ENCODE data around the gene LRRC41. TPM values are rescaled to one million over a fixed set of nuclear protein-coding genes. Genes with fewer than 3 reads are reported as not detected.

The LRRC41 gene
- total RNA-seq, 2 donors from 2014 or later, result 49.3 to 55.8 TPM

GRCh38 chr1:46281021-46281420 lies 22.4 kb downstream of the LRRC41 start:
- no peaks in the 10 kb centered on the region for H3K4me1 ChIP-seq
- no peak for TF ChIP-seq CTCF (IDR thresholded peaks at IDR 0.05)
- H3K9ac ChIP-seq (ENCODE audit: low read depth in 2 of 2, low read length in 2 of 2), result no peak overlapping the region
- no peaks in the 10 kb centered on the region for H3K9me3 ChIP-seq
- no peak for DNase-seq
- no peak overlapping the region for H3K4me3 ChIP-seq
- H3K27me3 ChIP-seq, result no peaks in the 10 kb centered on the region
- H3K27ac ChIP-seq, result no peak overlapping the region
- intact Hi-C loops (cut with DNase I), result no loop called here
- H3K36me3 ChIP-seq, result peaks cover 17% of the 10 kb centered on the region

- H3K27ac ChIP-seq, result no peak overlapping the region
- no peak for DNase-seq
- H3K9me3 ChIP-seq, result no peaks in the 10 kb centered on the region
- no peak overlapping the region for H3K9ac ChIP-seq (ENCODE audit: low read depth in 2 of 2, low read length in 2 of 2)
- TF ChIP-seq CTCF (IDR thresholded peaks at IDR 0.05), result no peak
- H3K27me3 ChIP-seq, result no peaks in the 10 kb centered on the region
- intact Hi-C loops (cut with DNase I), result no loop called here
- peaks cover 17% of the 10 kb centered on the region for H3K36me3 ChIP-seq
- no peak overlapping the region for H3K4me3 ChIP-seq
- no peaks in the 10 kb centered on the region for H3K4me1 ChIP-seq
Observed at GRCh38 chr1:46280092-46280491, 23.3 kb downstream of the LRRC41 start.

DNA sequence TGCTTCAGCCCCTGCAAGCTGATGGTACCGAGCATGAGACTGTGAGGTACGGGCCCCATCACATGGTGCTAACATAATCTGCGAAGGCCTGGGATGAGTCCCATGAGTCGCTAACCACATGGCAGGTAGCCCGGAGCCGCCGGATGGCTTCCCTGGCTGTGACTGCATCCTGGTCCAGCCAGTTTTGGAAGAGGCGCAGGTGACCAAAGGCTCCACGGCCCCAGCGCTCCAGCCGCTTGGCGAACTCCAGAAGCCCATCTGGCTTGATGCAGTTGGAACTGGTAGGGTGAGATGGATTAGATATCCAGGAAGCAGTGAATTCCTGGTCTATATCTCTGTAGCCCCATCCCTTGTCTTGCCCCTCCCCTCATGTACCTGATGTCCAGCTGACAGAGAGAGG lies 24.6 kb downstream of the LRRC41 start:
- Histone ChIP-seq H3K9me3 (no peaks in the 10 kb centered on the region), H3K27ac (no peak overlapping the region), H3K36me3 (peaks cover 17% of the 10 kb centered on the region), H3K27me3 (no peaks in the 10 kb centered on the region), H3K4me1 (no peaks in the 10 kb centered on the region), H3K4me3 (no peak overlapping the region), H3K9ac (ENCODE audit: low read depth in 2 of 2, low read length in 2 of 2) (no peak overlapping the region)
- intact Hi-C loops (cut with DNase I), result no loop called here
- no peak for TF ChIP-seq CTCF (IDR thresholded peaks at IDR 0.05)
- no peak for DNase-seq

DNA sequence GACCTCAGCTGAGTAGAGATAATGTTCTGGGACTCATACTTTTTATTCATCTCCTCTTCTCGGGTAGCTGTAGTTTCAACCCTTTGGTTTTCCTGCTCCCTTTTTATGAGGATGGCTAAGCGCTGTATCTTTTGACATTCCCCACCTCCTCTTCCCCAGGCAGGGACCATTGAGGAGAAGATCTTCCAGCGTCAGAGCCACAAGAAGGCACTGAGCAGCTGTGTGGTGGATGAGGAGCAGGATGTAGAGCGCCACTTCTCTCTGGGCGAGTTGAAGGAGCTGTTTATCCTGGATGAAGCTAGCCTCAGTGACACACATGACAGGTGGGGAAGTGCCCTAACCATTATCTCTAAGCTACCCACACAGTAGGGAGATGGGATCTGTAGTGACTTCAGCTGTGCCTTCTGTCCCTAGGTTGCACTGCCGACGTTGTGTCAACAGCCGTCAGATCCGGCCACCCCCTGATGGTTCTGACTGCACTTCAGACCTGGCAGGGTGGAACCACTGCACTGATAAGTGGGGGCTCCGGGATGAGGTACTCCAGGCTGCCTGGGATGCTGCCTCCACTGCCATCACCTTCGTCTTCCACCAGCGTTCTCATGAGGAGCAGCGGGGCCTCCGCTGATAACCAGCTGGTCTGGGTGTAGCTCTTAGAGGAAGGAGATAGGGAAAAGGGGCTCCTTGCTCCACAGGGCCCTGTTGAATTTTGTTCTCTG lies 25.6 kb downstream of the LRRC41 start:
- H3K36me3 ChIP-seq, result peaks cover 17% of the 10 kb centered on the region
- H3K9me3 ChIP-seq, result no peaks in the 10 kb centered on the region
- H3K27ac ChIP-seq, result no peak overlapping the region
- DNase-seq, result no peak
- intact Hi-C loops (cut with DNase I), result no loop called here
- no peak for TF ChIP-seq CTCF (IDR thresholded peaks at IDR 0.05)
- H3K9ac ChIP-seq (ENCODE audit: low read depth in 2 of 2, low read length in 2 of 2), result no peak overlapping the region
- H3K4me3 ChIP-seq, result no peak overlapping the region
- no peaks in the 10 kb centered on the region for H3K27me3 ChIP-seq
- H3K4me1 ChIP-seq, result no peaks in the 10 kb centered on the region

GRCh38 chr1:46275030-46275337 lies 28.4 kb downstream of the LRRC41 start:
- Histone ChIP-seq H3K9ac (ENCODE audit: low read depth in 2 of 2, low read length in 2 of 2) (no peak overlapping the region), H3K27ac (no peak overlapping the region), H3K4me3 (no peak overlapping the region), H3K36me3 (peaks cover 2% of the 10 kb centered on the region), H3K27me3 (no peaks in the 10 kb centered on the region), H3K9me3 (no peaks in the 10 kb centered on the region), H3K4me1 (no peaks in the 10 kb centered on the region)
- no peak for DNase-seq
- no peak for TF ChIP-seq CTCF (IDR thresholded peaks at IDR 0.05)
- intact Hi-C loops (cut with DNase I), result no loop called here

All from colonic mucosa (tissue), 4 donors.